WTC11 (cell line): ENCODE measurements around the gene CLCN6. TPM values are rescaled to one million over a fixed set of nuclear protein-coding genes. Genes with fewer than 3 reads are reported as not detected.

ENCODE experiments used
- ATAC-seq: fragments of 200-7000 bp; cut with Tn5 transposase; 2 replicates; pipeline ENCODE4 v1.10.0; 2021; ENCODE audit warnings: mild to moderate bottlenecking, moderate library complexity
- CTCF ChIA-PET: fragments of 300-600 bp; sonication (Branson Sonifier 250); formaldehyde crosslinking; loops from one replicate; lab custom pipeline; 2021; ENCODE audit warnings: antibody characterized with exemption; lab: Charles Lee
- POLR2A ChIA-PET: fragments of 350-600 bp; sonication (Branson Sonifier 250); formaldehyde crosslinking; loops from one replicate; lab custom pipeline; 2021; ENCODE audit warnings: antibody characterized with exemption; lab: Charles Lee
- DNase-seq: peaks from one replicate; pipeline ENCODE4 v3.0.0; 2021; ENCODE audit warnings: low spot score
- H3K27ac Mint-ChIP-seq: 2 replicates; pipeline ENCODE4 v1.8.0; 2021; ENCODE audit warnings: mixed read lengths
- H3K27me3 Mint-ChIP-seq: 2 replicates; pipeline ENCODE4 v1.8.0; 2021; ENCODE audit warnings: low read depth, mild to moderate bottlenecking, moderate library complexity, mixed read lengths
- H3K36me3 Mint-ChIP-seq: 2 replicates; pipeline ENCODE4 v1.8.0; 2021; ENCODE audit warnings: mixed read lengths
- H3K4me1 Mint-ChIP-seq: 2 replicates; pipeline ENCODE4 v1.8.0; 2022; ENCODE audit warnings: mixed read lengths
- H3K4me3 Mint-ChIP-seq: 2 replicates; pipeline ENCODE4 v1.8.0; 2021; ENCODE audit warnings: mild to moderate bottlenecking, moderate library complexity, mixed read lengths
- H3K9me3 Mint-ChIP-seq: 2 replicates; pipeline ENCODE4 v1.8.0; 2021; ENCODE audit warnings: mixed read lengths
- ATF1 ChIP-seq: sonication (generic); formaldehyde crosslinking; IDR thresholded peaks from 2 replicates; pipeline ENCODE4 v1.8.1; 2023; ENCODE audit warnings: mild to moderate bottlenecking, moderate library complexity, missing genetic modification reagents
- OVOL2 ChIP-seq: fragments of 250-450 bp; sonication (Bioruptor Pico); IDR thresholded peaks from 2 replicates; pipeline ENCODE4 v1.9.0; 2021; ENCODE audit warnings: mild to moderate bottlenecking, borderline replicate concordance
- RORB ChIP-seq: fragments of 250-450 bp; sonication (Bioruptor Pico); IDR thresholded peaks from 2 replicates; pipeline ENCODE4 v1.9.0; 2021; ENCODE audit warnings: mild to moderate bottlenecking
- TEAD4 ChIP-seq: sonication (generic); formaldehyde crosslinking; IDR thresholded peaks from 2 replicates; pipeline ENCODE4 v1.8.0; 2022; ENCODE audit warnings: mild to moderate bottlenecking, missing genetic modification reagents
- ZBTB21 ChIP-seq: sonication (generic); formaldehyde crosslinking; IDR thresholded peaks from 2 replicates; pipeline ENCODE4 v1.8.1; 2023; ENCODE audit warnings: mild to moderate bottlenecking, missing genetic modification reagents, borderline replicate concordance
- ZNF219 ChIP-seq: sonication (generic); formaldehyde crosslinking; IDR thresholded peaks from 2 replicates; pipeline ENCODE4 v1.8.0; 2023; ENCODE audit warnings: missing genetic modification reagents, mild to moderate bottlenecking, borderline replicate concordance
- ZNF423 ChIP-seq: fragments of 250-450 bp; sonication (Bioruptor Pico); IDR thresholded peaks from 2 replicates; pipeline ENCODE4 v2.1.2; 2022; ENCODE audit warnings: mild to moderate bottlenecking, moderate library complexity
- ZNF671 ChIP-seq: fragments of 250-450 bp; sonication (Bioruptor Pico); IDR thresholded peaks from 2 replicates; pipeline ENCODE4 v1.8.0; 2021; ENCODE audit warnings: mild to moderate bottlenecking
- total RNA-seq: library from RNA; stranded (reverse); gene quantifications from 3 replicates; pipeline ENCODE4 v1.2.3, GENCODE V29; 2021
- TF ChIP-seq, protein P1 (sequence below): fragments of 200-600 bp; IDR thresholded peaks from 2 replicates; pipeline ENCODE4 v1.8.0; 2022; ENCODE audit warnings: antibody characterized with exemption
- TF ChIP-seq, protein P2 (sequence below): fragments of 250-450 bp; sonication (Bioruptor Pico); IDR thresholded peaks from 2 replicates; pipeline ENCODE4 v1.9.0; 2021; ENCODE audit warnings: mild to moderate bottlenecking
- TF ChIP-seq, protein P3 (sequence below): fragments of 250-450 bp; sonication (Bioruptor Pico); IDR thresholded peaks from 2 replicates; pipeline ENCODE4 v1.8.0; 2021; ENCODE audit warnings: mild to moderate bottlenecking
- TF ChIP-seq, protein P4 (sequence below): sonication (generic); formaldehyde crosslinking; IDR thresholded peaks from 2 replicates; pipeline ENCODE4 v1.8.0; 2023; ENCODE audit warnings: missing genetic modification reagents, mild to moderate bottlenecking, borderline replicate concordance
- TF ChIP-seq, protein P5 (sequence below): fragments of 250-450 bp; sonication (Bioruptor Pico); IDR thresholded peaks from 2 replicates; pipeline ENCODE4 v2.1.2; 2022; ENCODE audit warnings: mild to moderate bottlenecking, moderate library complexity

CLCN6 gene
- total RNA-seq, 1 experiment from 2014 or later: 22.3 TPM

DNA sequence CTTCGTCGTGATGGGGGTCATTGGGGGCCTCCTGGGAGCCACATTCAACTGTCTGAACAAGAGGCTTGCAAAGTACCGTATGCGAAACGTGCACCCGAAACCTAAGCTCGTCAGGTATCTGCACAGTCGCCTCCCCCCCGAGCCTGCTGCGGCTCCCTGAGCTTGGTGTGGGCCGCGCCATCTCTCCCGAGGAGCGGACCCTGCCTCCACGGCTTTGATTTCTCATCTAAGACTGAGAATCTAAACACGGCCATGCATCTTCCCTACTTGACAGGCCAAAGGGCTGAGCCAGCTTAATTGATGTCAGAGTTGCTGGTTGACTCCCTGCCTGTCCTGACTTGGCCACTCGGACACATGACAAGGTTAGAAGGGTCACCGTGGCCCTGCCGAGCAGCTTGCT is 22.5 kb downstream of the CLCN6 start:
- Mint-ChIP-seq H3K27ac (no peak overlapping the region), H3K9me3 (no peaks in the 10 kb centered on the region), H3K4me3 (no peak overlapping the region), H3K4me1 (no peaks in the 10 kb centered on the region), H3K27me3 (no peaks in the 10 kb centered on the region), H3K36me3 (peaks cover 61% of the 10 kb centered on the region)
- ChIA-PET CTCF (interaction anchor here (0.7 to 1.5 kb wide), 2 partner anchors 10 to 44 kb away, joined by 5 read pairs; no protein-coding TSS in a partner anchor), POLR2A (interaction anchor here (0.6 kb wide), 1 partner anchor 15 kb away, joined by 4 read pairs; no protein-coding TSS in a partner anchor)
- DNase-seq (no peak), ATAC-seq (no peak)
- TF ChIP-seq ATF1 (CRISPR knock-in tag) (no peak), ZNF219 (CRISPR knock-in tag) (no peak), TEAD4 (CRISPR knock-in tag) (no peak), ZNF423 (no peak), RORB (CRISPR knock-in tag) (no peak)
- TF ChIP-seq, protein P1, sequence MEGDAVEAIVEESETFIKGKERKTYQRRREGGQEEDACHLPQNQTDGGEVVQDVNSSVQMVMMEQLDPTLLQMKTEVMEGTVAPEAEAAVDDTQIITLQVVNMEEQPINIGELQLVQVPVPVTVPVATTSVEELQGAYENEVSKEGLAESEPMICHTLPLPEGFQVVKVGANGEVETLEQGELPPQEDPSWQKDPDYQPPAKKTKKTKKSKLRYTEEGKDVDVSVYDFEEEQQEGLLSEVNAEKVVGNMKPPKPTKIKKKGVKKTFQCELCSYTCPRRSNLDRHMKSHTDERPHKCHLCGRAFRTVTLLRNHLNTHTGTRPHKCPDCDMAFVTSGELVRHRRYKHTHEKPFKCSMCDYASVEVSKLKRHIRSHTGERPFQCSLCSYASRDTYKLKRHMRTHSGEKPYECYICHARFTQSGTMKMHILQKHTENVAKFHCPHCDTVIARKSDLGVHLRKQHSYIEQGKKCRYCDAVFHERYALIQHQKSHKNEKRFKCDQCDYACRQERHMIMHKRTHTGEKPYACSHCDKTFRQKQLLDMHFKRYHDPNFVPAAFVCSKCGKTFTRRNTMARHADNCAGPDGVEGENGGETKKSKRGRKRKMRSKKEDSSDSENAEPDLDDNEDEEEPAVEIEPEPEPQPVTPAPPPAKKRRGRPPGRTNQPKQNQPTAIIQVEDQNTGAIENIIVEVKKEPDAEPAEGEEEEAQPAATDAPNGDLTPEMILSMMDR: no peak
- TF ChIP-seq, protein P2, sequence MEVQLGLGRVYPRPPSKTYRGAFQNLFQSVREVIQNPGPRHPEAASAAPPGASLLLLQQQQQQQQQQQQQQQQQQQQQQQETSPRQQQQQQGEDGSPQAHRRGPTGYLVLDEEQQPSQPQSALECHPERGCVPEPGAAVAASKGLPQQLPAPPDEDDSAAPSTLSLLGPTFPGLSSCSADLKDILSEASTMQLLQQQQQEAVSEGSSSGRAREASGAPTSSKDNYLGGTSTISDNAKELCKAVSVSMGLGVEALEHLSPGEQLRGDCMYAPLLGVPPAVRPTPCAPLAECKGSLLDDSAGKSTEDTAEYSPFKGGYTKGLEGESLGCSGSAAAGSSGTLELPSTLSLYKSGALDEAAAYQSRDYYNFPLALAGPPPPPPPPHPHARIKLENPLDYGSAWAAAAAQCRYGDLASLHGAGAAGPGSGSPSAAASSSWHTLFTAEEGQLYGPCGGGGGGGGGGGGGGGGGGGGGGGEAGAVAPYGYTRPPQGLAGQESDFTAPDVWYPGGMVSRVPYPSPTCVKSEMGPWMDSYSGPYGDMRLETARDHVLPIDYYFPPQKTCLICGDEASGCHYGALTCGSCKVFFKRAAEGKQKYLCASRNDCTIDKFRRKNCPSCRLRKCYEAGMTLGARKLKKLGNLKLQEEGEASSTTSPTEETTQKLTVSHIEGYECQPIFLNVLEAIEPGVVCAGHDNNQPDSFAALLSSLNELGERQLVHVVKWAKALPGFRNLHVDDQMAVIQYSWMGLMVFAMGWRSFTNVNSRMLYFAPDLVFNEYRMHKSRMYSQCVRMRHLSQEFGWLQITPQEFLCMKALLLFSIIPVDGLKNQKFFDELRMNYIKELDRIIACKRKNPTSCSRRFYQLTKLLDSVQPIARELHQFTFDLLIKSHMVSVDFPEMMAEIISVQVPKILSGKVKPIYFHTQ (CRISPR knock-in tag): no peak
- TF ChIP-seq, protein P3, sequence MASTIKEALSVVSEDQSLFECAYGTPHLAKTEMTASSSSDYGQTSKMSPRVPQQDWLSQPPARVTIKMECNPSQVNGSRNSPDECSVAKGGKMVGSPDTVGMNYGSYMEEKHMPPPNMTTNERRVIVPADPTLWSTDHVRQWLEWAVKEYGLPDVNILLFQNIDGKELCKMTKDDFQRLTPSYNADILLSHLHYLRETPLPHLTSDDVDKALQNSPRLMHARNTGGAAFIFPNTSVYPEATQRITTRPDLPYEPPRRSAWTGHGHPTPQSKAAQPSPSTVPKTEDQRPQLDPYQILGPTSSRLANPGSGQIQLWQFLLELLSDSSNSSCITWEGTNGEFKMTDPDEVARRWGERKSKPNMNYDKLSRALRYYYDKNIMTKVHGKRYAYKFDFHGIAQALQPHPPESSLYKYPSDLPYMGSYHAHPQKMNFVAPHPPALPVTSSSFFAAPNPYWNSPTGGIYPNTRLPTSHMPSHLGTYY: no peak
- TF ChIP-seq, protein P4, sequence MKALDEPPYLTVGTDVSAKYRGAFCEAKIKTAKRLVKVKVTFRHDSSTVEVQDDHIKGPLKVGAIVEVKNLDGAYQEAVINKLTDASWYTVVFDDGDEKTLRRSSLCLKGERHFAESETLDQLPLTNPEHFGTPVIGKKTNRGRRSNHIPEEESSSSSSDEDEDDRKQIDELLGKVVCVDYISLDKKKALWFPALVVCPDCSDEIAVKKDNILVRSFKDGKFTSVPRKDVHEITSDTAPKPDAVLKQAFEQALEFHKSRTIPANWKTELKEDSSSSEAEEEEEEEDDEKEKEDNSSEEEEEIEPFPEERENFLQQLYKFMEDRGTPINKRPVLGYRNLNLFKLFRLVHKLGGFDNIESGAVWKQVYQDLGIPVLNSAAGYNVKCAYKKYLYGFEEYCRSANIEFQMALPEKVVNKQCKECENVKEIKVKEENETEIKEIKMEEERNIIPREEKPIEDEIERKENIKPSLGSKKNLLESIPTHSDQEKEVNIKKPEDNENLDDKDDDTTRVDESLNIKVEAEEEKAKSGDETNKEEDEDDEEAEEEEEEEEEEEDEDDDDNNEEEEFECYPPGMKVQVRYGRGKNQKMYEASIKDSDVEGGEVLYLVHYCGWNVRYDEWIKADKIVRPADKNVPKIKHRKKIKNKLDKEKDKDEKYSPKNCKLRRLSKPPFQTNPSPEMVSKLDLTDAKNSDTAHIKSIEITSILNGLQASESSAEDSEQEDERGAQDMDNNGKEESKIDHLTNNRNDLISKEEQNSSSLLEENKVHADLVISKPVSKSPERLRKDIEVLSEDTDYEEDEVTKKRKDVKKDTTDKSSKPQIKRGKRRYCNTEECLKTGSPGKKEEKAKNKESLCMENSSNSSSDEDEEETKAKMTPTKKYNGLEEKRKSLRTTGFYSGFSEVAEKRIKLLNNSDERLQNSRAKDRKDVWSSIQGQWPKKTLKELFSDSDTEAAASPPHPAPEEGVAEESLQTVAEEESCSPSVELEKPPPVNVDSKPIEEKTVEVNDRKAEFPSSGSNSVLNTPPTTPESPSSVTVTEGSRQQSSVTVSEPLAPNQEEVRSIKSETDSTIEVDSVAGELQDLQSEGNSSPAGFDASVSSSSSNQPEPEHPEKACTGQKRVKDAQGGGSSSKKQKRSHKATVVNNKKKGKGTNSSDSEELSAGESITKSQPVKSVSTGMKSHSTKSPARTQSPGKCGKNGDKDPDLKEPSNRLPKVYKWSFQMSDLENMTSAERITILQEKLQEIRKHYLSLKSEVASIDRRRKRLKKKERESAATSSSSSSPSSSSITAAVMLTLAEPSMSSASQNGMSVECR (CRISPR knock-in tag): no peak

DNA sequence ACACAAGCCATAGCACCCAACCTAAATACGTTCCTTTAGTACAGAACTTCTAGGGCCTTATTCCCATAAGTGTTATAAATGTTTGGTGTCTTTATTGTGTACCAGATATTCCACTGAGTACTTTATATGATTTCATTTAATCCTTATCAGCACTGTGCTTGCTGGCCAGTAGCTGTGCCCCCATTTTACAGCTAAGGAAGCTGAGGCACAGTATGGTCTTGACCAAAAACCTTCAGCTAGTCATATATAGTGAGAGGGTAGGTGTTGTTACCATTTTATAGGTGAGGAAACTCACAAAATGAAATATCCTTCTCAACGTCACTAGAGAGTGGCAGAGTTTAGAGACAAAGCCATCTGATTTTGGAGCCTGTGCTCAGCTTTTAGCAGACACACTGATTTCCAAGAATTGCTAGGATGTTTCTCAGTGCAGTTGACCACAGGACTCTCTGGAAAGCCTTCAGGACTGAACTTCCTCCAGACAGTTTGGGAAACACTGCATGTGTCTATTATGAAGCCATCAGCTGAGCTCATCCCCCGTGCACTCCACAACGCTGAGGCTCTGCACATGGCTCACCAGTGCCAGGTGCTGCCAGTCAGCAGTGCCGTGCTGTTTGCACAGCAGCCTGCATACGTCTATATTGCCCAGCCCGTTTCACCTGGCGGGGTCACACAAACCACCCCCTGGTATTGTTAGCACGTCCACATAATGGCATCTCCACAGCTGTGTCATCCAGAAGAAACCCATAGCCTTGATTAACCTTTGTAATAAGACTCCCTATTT is 26.1 kb downstream of the CLCN6 start:
- no peaks in the 10 kb centered on the region for H3K27me3 Mint-ChIP-seq
- CTCF ChIA-PET: interaction anchor here (1.4 kb wide), 2 partner anchors 47 to 135 kb away, joined by 3 to 7 read pairs; no protein-coding TSS in a partner anchor
- POLR2A ChIA-PET: no interaction called here
- H3K4me3 Mint-ChIP-seq: no peak overlapping the region
- H3K9me3 Mint-ChIP-seq: no peaks in the 10 kb centered on the region
- H3K4me1 Mint-ChIP-seq: no peaks in the 10 kb centered on the region
- no peak for TF ChIP-seq ZBTB21 (CRISPR knock-in tag)
- TF ChIP-seq ATF1 (CRISPR knock-in tag): no peak
- TF ChIP-seq, protein P5, sequence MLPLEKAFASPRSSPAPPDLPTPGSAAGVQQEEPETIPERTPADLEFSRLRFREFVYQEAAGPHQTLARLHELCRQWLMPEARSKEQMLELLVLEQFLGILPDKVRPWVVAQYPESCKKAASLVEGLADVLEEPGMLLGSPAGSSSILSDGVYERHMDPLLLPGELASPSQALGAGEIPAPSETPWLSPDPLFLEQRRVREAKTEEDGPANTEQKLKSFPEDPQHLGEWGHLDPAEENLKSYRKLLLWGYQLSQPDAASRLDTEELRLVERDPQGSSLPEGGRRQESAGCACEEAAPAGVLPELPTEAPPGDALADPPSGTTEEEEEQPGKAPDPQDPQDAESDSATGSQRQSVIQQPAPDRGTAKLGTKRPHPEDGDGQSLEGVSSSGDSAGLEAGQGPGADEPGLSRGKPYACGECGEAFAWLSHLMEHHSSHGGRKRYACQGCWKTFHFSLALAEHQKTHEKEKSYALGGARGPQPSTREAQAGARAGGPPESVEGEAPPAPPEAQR (CRISPR knock-in tag): no peak
- no peak for TF ChIP-seq ZNF671 (CRISPR knock-in tag)
- no peak for TF ChIP-seq OVOL2 (CRISPR knock-in tag)
- no peak for TF ChIP-seq TEAD4 (CRISPR knock-in tag)
- DNase-seq (no peak), ATAC-seq (no peak)
- peaks cover 69% of the 10 kb centered on the region for H3K36me3 Mint-ChIP-seq
- no peak overlapping the region for H3K27ac Mint-ChIP-seq
